GM18951 (cell line): ENCODE results near the gene MRPL36.
A peak's percentile ranks its signal among the peaks of the same experiment; 100 is the strongest.
"Not testable (repeated sequence)": the region's sequence is repeated elsewhere in the genome, so short reads cannot be mapped to it uniquely, and the experiment has no call there.

Experiments used
- POLR2A ChIP-seq: IDR thresholded peaks from 4 replicates; pipeline ENCODE4 v1.6.1; 2011; ENCODE audit warnings: mild to moderate bottlenecking; ENCODE audit not compliant: insufficient read length, insufficient read depth; ENCODE audit errors: extremely low read depth
- in situ Hi-C: fragments of 300-500 bp; cut with MboI; formaldehyde crosslinking; loops from one replicate; pipeline ENCODE4 v1.12.0; 2022; ENCODE audit warnings: low sequenced_read_pairs, mixed read lengths, inconsistent platforms; ENCODE audit not compliant: unreplicated experiment

Gene MRPL36

DNA sequence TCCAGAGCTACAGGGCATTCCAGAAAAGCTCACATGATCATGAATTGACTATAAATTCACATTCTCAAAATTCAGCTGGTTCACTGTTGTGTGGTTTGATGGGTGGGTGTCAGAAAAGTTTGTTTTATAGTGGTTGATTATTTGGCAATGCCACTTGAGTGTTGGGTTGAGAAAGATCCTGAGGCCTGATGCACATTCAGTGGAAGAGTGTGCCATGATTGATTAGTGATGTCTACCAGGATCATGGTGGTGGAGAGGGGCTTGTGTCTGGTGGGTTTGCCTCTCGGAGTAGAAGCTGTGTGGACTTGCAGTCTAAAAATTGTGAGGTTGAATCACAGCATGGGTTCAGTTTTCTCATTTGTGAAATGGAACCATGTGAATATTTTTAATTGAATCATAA, 3.6 kb upstream of the MRPL36 start:
- in situ Hi-C loops, result no loop called here
- no peak for TF ChIP-seq POLR2A

DNA sequence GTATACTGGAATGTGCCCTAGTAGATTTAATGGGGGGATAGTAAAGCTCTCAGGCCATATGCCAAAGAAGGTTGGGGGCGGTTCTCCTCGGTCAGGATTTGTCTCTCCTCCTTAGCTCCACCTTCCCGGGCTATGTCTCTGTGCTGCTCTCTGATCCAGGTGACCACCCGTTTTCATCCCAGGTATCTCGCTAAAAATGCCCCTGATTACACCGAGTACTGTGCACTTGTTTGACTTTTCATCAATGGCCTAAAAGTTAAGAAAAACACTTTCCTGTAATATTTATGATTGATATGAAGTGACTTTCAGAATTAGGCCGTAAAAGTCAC, 2.3 kb upstream of the MRPL36 start:
- no peak for TF ChIP-seq POLR2A

GRCh38 chr5:1801222-1801966, 1.8 kb upstream of the MRPL36 start, which contains the start of gene NDUFS6:
Gene NDUFS6 (plus strand): TSS chr5:1801407. CDS start chr5:1801418, 11 bp downstream.
- in situ Hi-C loops, result no loop called here
- peak; percentile 86 for TF ChIP-seq POLR2A

More for the DNA sequence above, 2.3 kb upstream of the MRPL36 start:
- in situ Hi-C loops, result no loop called here

DNA sequence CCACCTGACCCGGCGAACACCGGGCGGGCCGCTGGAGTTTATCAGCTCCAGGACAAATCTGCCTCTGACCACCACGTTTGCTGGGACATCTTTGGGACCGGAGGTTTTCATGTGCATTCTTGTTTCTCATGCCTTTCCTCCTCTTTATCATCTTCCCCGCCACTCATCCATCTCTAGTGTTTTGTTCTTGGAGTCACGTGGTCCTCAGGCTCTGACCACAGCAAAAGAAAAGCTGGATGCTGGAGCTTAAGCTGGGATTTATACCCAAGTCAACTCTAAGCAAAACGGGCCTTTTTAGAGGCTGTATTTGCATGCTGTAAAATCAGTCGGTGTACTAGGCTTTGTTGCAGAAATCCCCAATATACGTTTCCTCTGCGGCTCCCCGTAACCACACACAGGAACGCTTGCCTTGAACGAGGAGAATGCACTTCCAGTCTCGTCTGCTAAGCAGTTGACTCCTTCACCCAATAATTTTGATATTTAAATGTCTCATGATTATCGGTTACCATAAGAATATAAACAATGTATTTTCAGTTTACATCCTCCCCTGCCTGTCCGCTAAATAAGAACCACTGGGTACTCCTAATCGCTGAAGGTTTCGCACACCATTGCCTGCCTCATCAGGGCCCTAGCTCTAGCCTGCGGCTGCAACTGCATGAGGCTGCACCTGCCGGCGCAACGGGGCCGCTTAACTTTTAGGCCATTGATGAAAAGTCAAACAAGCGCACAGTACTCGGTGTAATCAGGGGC, 1.0 kb upstream of the MRPL36 start:
- in situ Hi-C loops, result no loop called here

GRCh38 chr5:1799110-1799601, 481 bp downstream of the MRPL36 start:
- in situ Hi-C loops, result no loop called here
- no peak for TF ChIP-seq POLR2A

More for the DNA sequence above, 1.0 kb upstream of the MRPL36 start:
- no peak for TF ChIP-seq POLR2A

- in situ Hi-C loops, result not testable (repeated sequence)
Measured at GRCh38 chr5:1798589-1798988, 1.0 kb downstream of the MRPL36 start.

DNA sequence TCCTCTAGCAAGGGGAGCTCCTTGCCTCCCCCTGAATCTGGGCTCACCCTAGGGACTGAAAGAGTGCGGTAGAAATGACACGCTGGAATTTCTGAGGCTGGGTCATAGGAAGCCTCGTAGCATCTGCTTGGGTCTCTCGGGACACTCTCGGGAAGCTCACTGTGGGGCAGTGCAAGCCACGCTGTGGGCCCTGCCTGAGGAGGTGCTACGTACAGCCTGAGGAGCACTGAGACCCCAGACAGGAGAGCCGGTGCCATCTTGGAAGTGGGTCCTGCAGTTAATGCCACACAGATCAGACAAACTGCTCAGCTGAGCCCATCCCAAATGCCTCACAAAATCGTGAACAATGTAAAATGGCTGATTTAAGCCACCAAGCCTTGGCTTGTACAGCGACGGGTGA, 1.8 kb downstream of the MRPL36 start:
- TF ChIP-seq POLR2A, result no peak
- in situ Hi-C loops, result no loop called here

DNA sequence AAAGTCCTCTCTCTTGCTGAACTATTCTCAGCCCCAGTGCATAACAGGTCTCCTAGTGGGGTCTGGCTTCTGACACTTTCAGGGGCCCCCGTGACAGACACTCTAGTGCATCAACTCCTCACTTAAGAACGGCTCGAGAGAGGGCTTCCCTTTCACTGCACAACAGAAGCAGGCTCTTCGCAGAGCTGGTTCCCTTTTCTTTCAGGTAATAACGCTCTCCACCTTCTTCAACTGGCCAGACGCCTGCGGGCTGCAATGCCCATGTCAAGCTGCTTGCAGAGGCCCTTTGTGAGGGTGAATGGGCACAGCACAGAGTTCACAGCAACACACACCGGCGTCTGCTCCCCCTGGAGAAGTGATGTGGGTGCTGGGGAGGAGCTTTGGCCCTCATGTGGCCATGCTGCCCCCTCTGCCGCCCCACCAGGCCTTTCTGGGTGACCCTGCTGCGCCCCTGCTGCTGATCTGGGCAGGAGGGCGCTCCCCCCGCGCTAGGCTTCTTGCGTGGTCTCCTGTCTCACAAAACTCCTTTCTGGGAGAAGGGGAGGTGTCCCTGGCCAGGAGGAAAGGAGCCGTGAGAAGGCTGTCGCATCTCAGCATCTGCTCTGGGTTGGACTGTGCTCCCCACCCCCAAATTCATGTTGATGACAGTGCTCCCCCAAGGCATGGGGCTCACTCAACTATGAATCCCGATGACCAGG, 2.4 kb downstream of the MRPL36 start:
- TF ChIP-seq POLR2A, result no peak
- in situ Hi-C loops, result no loop called here

- in situ Hi-C loops, result no loop called here
- TF ChIP-seq POLR2A, result no peak
Measured at GRCh38 chr5:1796371-1797102, 3.1 kb downstream of the MRPL36 start.

DNA sequence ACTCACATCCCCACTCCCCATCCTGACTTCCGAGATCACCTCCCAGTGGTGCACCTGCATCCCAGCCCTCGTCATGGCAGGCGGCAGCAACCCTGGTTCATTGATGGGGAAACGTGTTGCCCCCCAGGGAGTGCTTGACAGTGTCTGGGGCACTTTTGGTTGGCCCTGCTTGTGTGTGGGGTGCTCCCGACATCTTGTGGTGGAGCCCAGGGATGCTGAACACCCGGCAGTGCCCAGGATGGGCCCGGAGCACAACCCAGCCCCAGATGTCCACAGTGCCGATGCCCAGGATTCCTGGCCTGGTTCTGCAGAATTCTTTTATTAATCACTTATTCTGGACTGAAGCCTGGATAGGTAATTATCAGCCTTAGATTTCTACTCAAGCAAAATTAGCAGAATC, 3.7 kb downstream of the MRPL36 start:
- in situ Hi-C loops, result no loop called here
- no peak for TF ChIP-seq POLR2A

- no peak for TF ChIP-seq POLR2A
- in situ Hi-C loops, result no loop called here
Measured at GRCh38 chr5:1795506-1795905, 4.1 kb downstream of the MRPL36 start.

DNA sequence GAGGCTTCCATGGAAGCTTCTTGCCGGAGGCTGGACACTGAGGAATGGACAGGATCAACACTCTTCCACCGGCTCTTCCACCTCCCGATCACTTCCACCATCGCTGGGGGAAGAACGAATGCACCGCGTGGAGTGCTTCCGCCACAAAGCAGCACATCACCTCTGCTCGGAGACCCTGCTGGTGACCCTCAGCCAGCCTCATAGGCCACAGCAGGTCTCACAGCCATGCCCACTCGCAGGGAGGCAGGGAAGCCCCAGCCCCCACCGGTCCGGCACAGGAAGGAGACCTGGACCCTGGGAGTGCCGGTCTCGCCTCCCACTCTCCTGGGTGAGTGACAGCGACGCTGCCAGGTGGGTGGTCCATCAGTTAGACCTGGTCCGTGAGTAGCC, 4.7 kb downstream of the MRPL36 start:
- in situ Hi-C loops, result no loop called here
- no peak for TF ChIP-seq POLR2A
